Right atrium auricular region (tissue), 2 donors: ENCODE measurements around the gene ZFC3H1. TPM values are rescaled to one million over a fixed set of nuclear protein-coding genes. Genes with fewer than 3 reads are reported as not detected.

Experiments used
- DNase-seq: peaks from one replicate; pipeline ENCODE4 v3.0.0-alpha.2; 2019; ENCODE audit warnings: low spot score
- H3K27ac ChIP-seq, 2 donors: fragments of 200-600 bp; sonication (generic); 1 replicate in 1 of 2; 2 replicates in 1 of 2; pipeline ENCODE4 v1.5.1; 2016 to 2019
- H3K27me3 ChIP-seq, 2 donors: fragments of 200-600 bp; sonication (generic); one replicate each; pipeline versions ENCODE4 v1.5.1 to v1.6.0; 2017 to 2019
- H3K36me3 ChIP-seq: fragments of 200-600 bp; sonication (generic); one replicate; pipeline ENCODE4 v1.5.1; 2016
- H3K4me1 ChIP-seq, 2 donors: fragments of 200-600 bp; sonication (generic); one replicate each; pipeline versions ENCODE4 v1.5.1 to v1.6.0; 2017 to 2019
- H3K4me3 ChIP-seq, 2 donors: fragments of 200-600 bp; sonication (generic); 1 replicate in 1 of 2; 2 replicates in 1 of 2; pipeline ENCODE4 v1.5.1; 2017 to 2019; ENCODE audit warnings: mild to moderate bottlenecking in 1 of 2, moderate library complexity in 1 of 2
- H3K9me3 ChIP-seq, 2 donors: fragments of 200-600 bp; sonication (generic); one replicate each; pipeline ENCODE4 v1.5.1; 2019
- total RNA-seq, 2 donors: library from RNA; depleted of rRNA; stranded (reverse); fragments of >200 nt; gene quantifications; one replicate each; pipeline ENCODE4 v1.1.0, GENCODE V29; 2016
- TF ChIP-seq, protein P1 (sequence below), 2 donors: fragments of 200-600 bp; sonication (generic); IDR thresholded peaks; one replicate each; pipeline ENCODE4 v1.5.1; 2019; ENCODE audit warnings: antibody characterized with exemption in 2 of 2

Gene ZFC3H1
- total RNA-seq, 2 donors from 2014 or later, result 19.5 to 22.8 TPM

DNA sequence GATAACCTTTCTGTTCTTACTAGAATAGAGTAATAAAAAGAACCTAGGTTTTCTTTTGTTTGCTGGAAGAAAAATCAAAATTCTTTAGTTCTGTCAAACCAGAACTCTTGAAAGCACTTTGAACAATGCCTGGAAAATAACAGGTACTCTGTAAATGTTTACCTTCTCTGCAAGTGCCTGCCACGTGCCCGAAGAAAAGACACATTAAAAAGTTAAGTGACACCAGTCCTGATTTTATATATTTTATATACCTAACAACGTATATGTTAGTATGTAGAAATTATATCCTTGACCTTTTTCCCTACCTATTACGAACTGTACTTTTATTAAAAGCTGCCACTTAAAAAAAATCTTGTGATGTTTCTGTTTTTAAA lies 1.4 kb upstream of the ZFC3H1 start:
- peaks cover under 1% of the 10 kb centered on the region for H3K36me3 ChIP-seq
- TF ChIP-seq, protein P1, sequence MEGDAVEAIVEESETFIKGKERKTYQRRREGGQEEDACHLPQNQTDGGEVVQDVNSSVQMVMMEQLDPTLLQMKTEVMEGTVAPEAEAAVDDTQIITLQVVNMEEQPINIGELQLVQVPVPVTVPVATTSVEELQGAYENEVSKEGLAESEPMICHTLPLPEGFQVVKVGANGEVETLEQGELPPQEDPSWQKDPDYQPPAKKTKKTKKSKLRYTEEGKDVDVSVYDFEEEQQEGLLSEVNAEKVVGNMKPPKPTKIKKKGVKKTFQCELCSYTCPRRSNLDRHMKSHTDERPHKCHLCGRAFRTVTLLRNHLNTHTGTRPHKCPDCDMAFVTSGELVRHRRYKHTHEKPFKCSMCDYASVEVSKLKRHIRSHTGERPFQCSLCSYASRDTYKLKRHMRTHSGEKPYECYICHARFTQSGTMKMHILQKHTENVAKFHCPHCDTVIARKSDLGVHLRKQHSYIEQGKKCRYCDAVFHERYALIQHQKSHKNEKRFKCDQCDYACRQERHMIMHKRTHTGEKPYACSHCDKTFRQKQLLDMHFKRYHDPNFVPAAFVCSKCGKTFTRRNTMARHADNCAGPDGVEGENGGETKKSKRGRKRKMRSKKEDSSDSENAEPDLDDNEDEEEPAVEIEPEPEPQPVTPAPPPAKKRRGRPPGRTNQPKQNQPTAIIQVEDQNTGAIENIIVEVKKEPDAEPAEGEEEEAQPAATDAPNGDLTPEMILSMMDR (IDR thresholded peaks at IDR 0.05), result no peak
- no peak for DNase-seq
- peak overlapping the region; percentile 81 to 85 for H3K4me3 ChIP-seq
- no peaks in the 10 kb centered on the region for H3K27me3 ChIP-seq
- peaks cover 0 to 29% of the 10 kb centered on the region in 2 donors for H3K4me1 ChIP-seq
- peak overlapping the region; percentile 94 to 97 for H3K27ac ChIP-seq
- no peaks in the 10 kb centered on the region for H3K9me3 ChIP-seq

DNA sequence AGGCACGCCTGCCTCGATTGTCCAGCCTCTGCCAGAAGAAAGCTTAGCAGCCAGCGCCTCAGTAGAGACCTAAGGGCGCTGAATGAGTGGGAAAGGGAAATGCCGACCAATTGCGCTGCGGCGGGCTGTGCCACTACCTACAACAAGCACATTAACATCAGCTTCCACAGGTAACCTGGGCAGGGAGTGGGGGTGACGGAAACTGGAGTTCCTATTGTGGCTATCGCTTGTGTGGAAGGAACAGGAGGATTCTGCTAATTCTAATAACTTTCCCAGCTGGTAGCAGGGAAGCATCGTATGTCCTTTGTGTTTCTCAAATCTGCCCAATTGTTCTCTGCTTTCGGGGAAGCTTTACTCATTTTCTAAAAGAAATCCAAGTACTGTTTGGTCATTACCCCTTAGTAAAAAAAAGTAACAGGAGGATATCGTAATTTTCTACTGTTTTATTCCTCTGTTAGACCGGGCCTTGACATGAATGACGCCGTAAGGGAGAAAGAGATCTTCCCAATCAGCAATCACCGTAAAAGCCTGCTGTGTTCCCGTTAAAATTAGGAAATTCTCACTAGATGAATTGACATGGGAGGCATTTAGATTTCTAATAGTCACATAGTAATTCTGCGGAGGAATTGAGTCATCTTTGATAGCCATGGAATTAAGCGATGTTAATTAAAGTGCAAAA lies 902 bp upstream of the ZFC3H1 start:
- peaks cover 6% of the 10 kb centered on the region for H3K36me3 ChIP-seq
- peak overlapping the region; percentile 81 to 85 for H3K4me3 ChIP-seq
- H3K4me1 ChIP-seq, result peaks cover 0 to 29% of the 10 kb centered on the region in 2 donors
- H3K9me3 ChIP-seq, result no peaks in the 10 kb centered on the region
- TF ChIP-seq, protein P1 (IDR thresholded peaks at IDR 0.05), result no peak
- no peak for DNase-seq
- H3K27ac ChIP-seq, result peak overlapping the region; percentile 94 to 97
- H3K27me3 ChIP-seq, result no peaks in the 10 kb centered on the region

DNA sequence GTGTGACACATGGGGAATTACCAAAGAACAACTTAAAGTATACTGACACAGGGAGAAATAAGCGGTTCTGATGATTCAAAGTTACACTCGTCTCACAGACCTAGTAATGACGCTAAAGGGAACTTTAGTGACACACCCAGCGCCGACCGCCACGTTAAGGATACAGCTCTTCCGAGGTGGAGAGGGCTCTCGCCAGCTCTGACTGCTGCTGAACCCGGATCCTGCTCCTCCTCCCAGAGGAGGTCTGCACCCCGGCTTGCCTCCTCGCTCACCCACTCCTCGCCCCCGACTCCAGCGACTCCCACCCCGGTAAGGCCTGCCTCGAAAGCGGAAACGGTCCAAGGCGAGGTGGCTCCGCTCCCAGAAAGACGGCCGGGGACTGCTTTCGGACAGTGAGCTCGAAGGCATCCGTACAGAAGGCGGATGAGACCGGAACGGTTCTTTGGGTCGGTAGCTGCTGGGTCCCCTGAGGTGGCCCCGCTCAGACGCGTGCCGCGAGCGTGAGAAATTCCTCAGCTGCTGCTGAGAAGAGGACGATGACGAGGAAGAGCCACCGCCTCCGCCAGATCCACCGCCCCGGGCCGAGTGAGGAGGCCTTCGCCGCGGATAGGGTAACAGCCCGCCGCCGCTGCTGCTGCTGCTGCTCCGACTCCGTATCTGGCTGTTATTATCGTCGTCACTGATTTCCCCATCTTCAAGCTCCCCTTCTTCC lies 643 bp downstream of the ZFC3H1 start:
- peak overlapping the region; percentile 94 to 97 for H3K27ac ChIP-seq
- H3K4me1 ChIP-seq, result peaks cover 0 to 29% of the 10 kb centered on the region in 2 donors
- H3K4me3 ChIP-seq, result peak overlapping the region; percentile 81 to 85
- H3K9me3 ChIP-seq, result no peaks in the 10 kb centered on the region
- peak; percentile 70 for DNase-seq
- no peaks in the 10 kb centered on the region for H3K27me3 ChIP-seq
- H3K36me3 ChIP-seq, result peaks cover 15% of the 10 kb centered on the region
- TF ChIP-seq, protein P1 (IDR thresholded peaks at IDR 0.05), result no peak

DNA sequence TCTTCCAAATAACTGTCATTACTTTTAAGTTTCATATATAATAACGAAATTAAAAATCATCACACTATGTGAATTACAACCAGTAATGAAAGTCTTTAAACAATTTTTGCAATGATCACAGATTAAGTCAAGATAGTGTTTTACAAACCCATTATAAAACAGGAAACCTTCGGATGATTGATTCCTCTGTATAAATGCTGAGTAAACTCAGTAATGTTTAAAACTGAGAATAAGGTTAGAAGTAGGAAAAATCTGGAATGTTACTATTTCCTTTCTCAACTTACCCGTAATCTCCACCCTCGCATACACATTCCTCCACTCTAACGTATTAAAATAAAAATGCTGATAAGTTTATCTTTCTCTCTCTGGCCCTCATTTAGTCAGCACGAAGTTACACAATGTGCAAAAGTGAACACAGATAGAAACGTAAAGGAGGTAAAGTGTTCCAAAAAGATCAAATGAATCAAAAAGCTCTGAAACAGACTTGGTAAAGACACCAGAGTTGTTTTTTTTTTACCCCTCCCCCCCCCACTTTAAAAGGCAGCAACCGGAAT lies 1.6 kb downstream of the ZFC3H1 start:
- DNase-seq, result no peak
- peaks cover 23% of the 10 kb centered on the region for H3K36me3 ChIP-seq
- peak overlapping the region; percentile 94 to 97 for H3K27ac ChIP-seq
- no peaks in the 10 kb centered on the region for H3K9me3 ChIP-seq
- peak overlapping the region; percentile 81 to 85 for H3K4me3 ChIP-seq
- no peaks in the 10 kb centered on the region for H3K27me3 ChIP-seq
- TF ChIP-seq, protein P1 (IDR thresholded peaks at IDR 0.05), result no peak
- H3K4me1 ChIP-seq, result peaks cover 0 to 29% of the 10 kb centered on the region in 2 donors

DNA sequence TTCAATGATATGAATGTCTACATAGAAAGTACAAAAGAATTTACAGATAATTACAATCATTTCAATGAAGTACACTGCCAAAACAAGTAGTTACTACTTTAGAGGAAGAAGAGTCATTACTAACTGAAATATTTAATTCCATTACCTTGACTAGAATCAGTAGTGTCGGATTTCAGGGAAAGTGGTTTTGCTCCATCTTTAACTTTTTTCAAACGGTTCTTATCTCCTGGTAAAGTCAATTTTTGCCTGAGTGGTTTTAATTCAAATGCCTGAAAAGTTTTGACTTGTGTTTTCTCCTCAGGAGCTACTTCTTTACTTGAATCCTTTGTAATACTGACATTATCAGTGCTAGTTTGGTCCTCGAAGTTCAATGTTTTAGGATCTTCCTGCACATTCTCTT lies 6.9 kb downstream of the ZFC3H1 start:
- H3K36me3 ChIP-seq, result peaks cover 27% of the 10 kb centered on the region
- TF ChIP-seq, protein P1 (IDR thresholded peaks at IDR 0.05), result no peak
- no peak overlapping the region for H3K4me3 ChIP-seq
- no peak overlapping the region for H3K27ac ChIP-seq
- no peak for DNase-seq
- H3K4me1 ChIP-seq, result peaks cover 0 to 25% of the 10 kb centered on the region in 2 donors
- peaks cover 0 to 7% of the 10 kb centered on the region in 2 donors for H3K9me3 ChIP-seq
- H3K27me3 ChIP-seq, result no peaks in the 10 kb centered on the region
